ENCODE results near the gene C4orf50. TPM values are rescaled to one million over a fixed set of nuclear protein-coding genes. Genes with fewer than 3 reads are reported as not detected.

Gene C4orf50
- total RNA-seq, 1 donor from 2014 or later: 0.16 TPM

- FAIRE-seq: no peak
- H3K79me2 ChIP-seq (ENCODE audit: insufficient read depth, low read length): no peaks in the 10 kb centered on the region
- no peak overlapping the region for H3K9ac ChIP-seq (ENCODE audit: low read length)
- no peak overlapping the region for H3K4me3 ChIP-seq (ENCODE audit: insufficient read depth, low read depth, low read length)
- Mint-ChIP-seq H3K4me1 (ENCODE audit: low read depth, unreplicated experiment) (no peaks in the 10 kb centered on the region), H3K36me3 (ENCODE audit: low read depth, unreplicated experiment) (no peaks in the 10 kb centered on the region), H3K4me3 (ENCODE audit: unreplicated experiment) (no peak overlapping the region), H3K27ac (ENCODE audit: unreplicated experiment) (no peak overlapping the region), H3K27me3 (ENCODE audit: low read depth, unreplicated experiment) (peaks cover 39% of the 10 kb centered on the region), H3K9me3 (ENCODE audit: unreplicated experiment) (no peaks in the 10 kb centered on the region)
- DNase-seq (ENCODE audit: low read depth): no peak
- no peak for TF ChIP-seq CTCF (IDR thresholded peaks at IDR 0.05; ENCODE audit: insufficient read depth, low read depth, low read length)
- TF ChIP-seq EZH2 (IDR thresholded peaks at IDR 0.05; ENCODE audit: insufficient read depth, low read length): no peak
- no peak overlapping the region for H2AFZ ChIP-seq (ENCODE audit: low read depth, low read length)
- no peaks in the 10 kb centered on the region for H3K9me3 ChIP-seq (ENCODE audit: insufficient read depth, low read depth, low read length)
- H4K20me1 ChIP-seq (ENCODE audit: insufficient read depth, low read length): no peaks in the 10 kb centered on the region
- H3K4me2 ChIP-seq (ENCODE audit: low read length): no peak overlapping the region
- H3K27me3 ChIP-seq (ENCODE audit: insufficient read depth, low read length): peaks cover 2% of the 10 kb centered on the region
- H3K27ac ChIP-seq (ENCODE audit: low read depth, low read length): no peak overlapping the region
- H3K4me1 ChIP-seq (ENCODE audit: insufficient read depth, low read length): no peaks in the 10 kb centered on the region
- H3K36me3 ChIP-seq (ENCODE audit: insufficient read depth, low read length): no peaks in the 10 kb centered on the region
Measured at GRCh38 chr4:5976431-5976830, 41.8 kb downstream of the C4orf50 start.

GRCh38 chr4:5974321-5974720, 43.9 kb downstream of the C4orf50 start:
- Mint-ChIP-seq H3K9me3 (ENCODE audit: unreplicated experiment) (no peaks in the 10 kb centered on the region), H3K4me1 (ENCODE audit: low read depth, unreplicated experiment) (no peaks in the 10 kb centered on the region), H3K27me3 (ENCODE audit: low read depth, unreplicated experiment) (peaks cover 50% of the 10 kb centered on the region), H3K36me3 (ENCODE audit: low read depth, unreplicated experiment) (no peaks in the 10 kb centered on the region), H3K27ac (ENCODE audit: unreplicated experiment) (no peak overlapping the region), H3K4me3 (ENCODE audit: unreplicated experiment) (no peak overlapping the region)
- TF ChIP-seq CTCF (IDR thresholded peaks at IDR 0.05; ENCODE audit: insufficient read depth, low read depth, low read length): no peak
- no peak for TF ChIP-seq EZH2 (IDR thresholded peaks at IDR 0.05; ENCODE audit: insufficient read depth, low read length)
- peaks cover 2% of the 10 kb centered on the region for H3K27me3 ChIP-seq (ENCODE audit: insufficient read depth, low read length)
- H3K79me2 ChIP-seq (ENCODE audit: insufficient read depth, low read length): no peaks in the 10 kb centered on the region
- H3K4me1 ChIP-seq (ENCODE audit: insufficient read depth, low read length): no peaks in the 10 kb centered on the region
- DNase-seq (ENCODE audit: low read depth): no peak
- no peak overlapping the region for H2AFZ ChIP-seq (ENCODE audit: low read depth, low read length)
- no peaks in the 10 kb centered on the region for H3K9me3 ChIP-seq (ENCODE audit: insufficient read depth, low read depth, low read length)
- H3K27ac ChIP-seq (ENCODE audit: low read depth, low read length): no peak overlapping the region
- no peaks in the 10 kb centered on the region for H4K20me1 ChIP-seq (ENCODE audit: insufficient read depth, low read length)
- no peak overlapping the region for H3K4me2 ChIP-seq (ENCODE audit: low read length)
- no peak overlapping the region for H3K9ac ChIP-seq (ENCODE audit: low read length)
- FAIRE-seq: no peak
- no peak overlapping the region for H3K4me3 ChIP-seq (ENCODE audit: insufficient read depth, low read depth, low read length)
- no peaks in the 10 kb centered on the region for H3K36me3 ChIP-seq (ENCODE audit: insufficient read depth, low read length)

- Mint-ChIP-seq H3K36me3 (ENCODE audit: low read depth, unreplicated experiment) (no peaks in the 10 kb centered on the region), H3K27ac (ENCODE audit: unreplicated experiment) (no peak overlapping the region), H3K9me3 (ENCODE audit: unreplicated experiment) (no peaks in the 10 kb centered on the region), H3K27me3 (ENCODE audit: low read depth, unreplicated experiment) (peaks cover 54% of the 10 kb centered on the region), H3K4me1 (ENCODE audit: low read depth, unreplicated experiment) (no peaks in the 10 kb centered on the region), H3K4me3 (ENCODE audit: unreplicated experiment) (no peak overlapping the region)
- H3K9me3 ChIP-seq (ENCODE audit: insufficient read depth, low read depth, low read length): no peaks in the 10 kb centered on the region
- H3K9ac ChIP-seq (ENCODE audit: low read length): no peak overlapping the region
- H3K27ac ChIP-seq (ENCODE audit: low read depth, low read length): no peak overlapping the region
- no peaks in the 10 kb centered on the region for H3K79me2 ChIP-seq (ENCODE audit: insufficient read depth, low read length)
- no peaks in the 10 kb centered on the region for H3K36me3 ChIP-seq (ENCODE audit: insufficient read depth, low read length)
- no peak for TF ChIP-seq EZH2 (IDR thresholded peaks at IDR 0.05; ENCODE audit: insufficient read depth, low read length)
- TF ChIP-seq CTCF (IDR thresholded peaks at IDR 0.05; ENCODE audit: insufficient read depth, low read depth, low read length): no peak
- no peaks in the 10 kb centered on the region for H3K4me1 ChIP-seq (ENCODE audit: insufficient read depth, low read length)
- H3K4me2 ChIP-seq (ENCODE audit: low read length): no peak overlapping the region
- DNase-seq (ENCODE audit: low read depth): no peak
- no peak overlapping the region for H3K4me3 ChIP-seq (ENCODE audit: insufficient read depth, low read depth, low read length)
- H2AFZ ChIP-seq (ENCODE audit: low read depth, low read length): no peak overlapping the region
- FAIRE-seq: no peak
- peaks cover 2% of the 10 kb centered on the region for H3K27me3 ChIP-seq (ENCODE audit: insufficient read depth, low read length)
- H4K20me1 ChIP-seq (ENCODE audit: insufficient read depth, low read length): no peaks in the 10 kb centered on the region
Measured at GRCh38 chr4:5973486-5974220, 44.6 kb downstream of the C4orf50 start.

All from astrocyte (in vitro differentiated cells and primary cell).